Karpas-422 (cell line): Measurements from ENCODE around the gene KLF11. TPM values are rescaled to one million over a fixed set of nuclear protein-coding genes. Genes with fewer than 3 reads are reported as not detected.

Source experiments
- DNase-seq: peaks from one replicate; pipeline ENCODE4 v3.0.0-alpha.2; 2015
- H2AFZ ChIP-seq: fragments of 200-600 bp; sonication (generic); 2 replicates; pipeline ENCODE4 v1.6.1; 2014; ENCODE audit warnings: antibody characterized with exemption, low read length, mixed read lengths
- H3K27ac ChIP-seq: fragments of 200-600 bp; sonication (generic); 2 replicates; pipeline ENCODE4 v1.5.1; 2014; ENCODE audit warnings: mild to moderate bottlenecking, low read length, moderate library complexity
- H3K27me3 ChIP-seq: fragments of 200-600 bp; sonication (generic); 2 replicates; pipeline ENCODE4 v1.6.1; 2014; ENCODE audit warnings: low read length, mixed read lengths
- H3K36me3 ChIP-seq: fragments of 200-600 bp; sonication (generic); 2 replicates; pipeline ENCODE4 v1.6.1; 2014; ENCODE audit warnings: low read length, mixed read lengths; ENCODE audit not compliant: insufficient read depth
- H3K4me1 ChIP-seq: fragments of 200-600 bp; sonication (generic); 2 replicates; pipeline ENCODE4 v1.6.1; 2014; ENCODE audit warnings: mild to moderate bottlenecking, low read length, mixed read lengths
- H3K4me2 ChIP-seq: fragments of 200-600 bp; sonication (generic); 2 replicates; pipeline ENCODE4 v1.6.1; 2014; ENCODE audit warnings: low read length, low read depth, mild to moderate bottlenecking; ENCODE audit not compliant: poor library complexity, severe bottlenecking
- H3K4me3 ChIP-seq: fragments of 200-600 bp; sonication (generic); 2 replicates; pipeline ENCODE4 v1.5.1; 2014; ENCODE audit warnings: mild to moderate bottlenecking, antibody characterized with exemption, low read length, mixed read lengths
- H3K79me2 ChIP-seq: fragments of 200-600 bp; sonication (generic); 2 replicates; pipeline ENCODE4 v1.6.1; 2014; ENCODE audit warnings: mild to moderate bottlenecking, low read length, mixed read lengths
- H3K9ac ChIP-seq: fragments of 200-600 bp; sonication (generic); 2 replicates; pipeline ENCODE4 v1.6.0; 2014; ENCODE audit warnings: low read length
- H3K9me2 ChIP-seq: fragments of 200-600 bp; sonication (generic), shearing (Covaris generic); replicated peaks from 2 replicates; pipeline ENCODE4 v1.6.0; 2014; ENCODE audit warnings: mild to moderate bottlenecking, low read length, moderate library complexity; ENCODE audit not compliant: insufficient read depth
- H3K9me3 ChIP-seq: fragments of 300-700, 200-600 bp; sonication (generic); 2 replicates; pipeline ENCODE4 v1.6.1; 2014; ENCODE audit warnings: low read length, mixed read lengths
- H4K20me1 ChIP-seq: fragments of 200-600 bp; sonication (generic); 2 replicates; pipeline ENCODE4 v1.6.1; 2014; ENCODE audit warnings: mild to moderate bottlenecking, antibody characterized with exemption, low read length, low read depth; ENCODE audit not compliant: insufficient read depth
- total RNA-seq: library from RNA; depleted of rRNA; stranded (reverse); fragments of >200 nt; shearing (Covaris generic); gene quantifications from 2 replicates; pipeline ENCODE4 v1.2.3, GENCODE V29; 2014; ENCODE audit warnings: low replicate concordance

The KLF11 gene
- total RNA-seq, 1 experiment from 2014 or later: not detected

DNA sequence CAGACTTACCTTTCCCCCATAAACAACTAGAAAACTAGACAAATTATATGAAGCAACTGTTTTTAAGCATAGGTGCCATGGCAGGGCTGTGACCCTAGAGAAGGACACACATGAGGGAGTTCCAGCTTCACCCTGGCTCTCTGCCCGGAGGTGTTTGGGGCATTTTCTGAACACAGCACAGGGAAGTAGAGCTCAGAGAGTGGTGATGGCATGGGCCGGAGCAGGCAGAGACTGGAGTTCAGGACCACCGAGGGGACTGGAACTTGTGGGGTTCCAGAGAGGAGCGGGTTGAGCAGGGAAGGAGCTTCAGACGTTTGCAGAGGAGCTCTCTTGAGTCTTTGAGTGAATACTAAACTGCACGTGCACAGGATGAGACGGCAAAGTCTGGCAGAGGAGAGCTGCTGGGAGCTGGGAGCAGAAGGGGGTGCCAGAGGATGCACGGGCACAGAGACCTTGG is 26.5 kb upstream of the KLF11 start:
- H3K36me3 ChIP-seq: no peaks in the 10 kb centered on the region
- H3K27me3 ChIP-seq: no peaks in the 10 kb centered on the region
- H3K4me2 ChIP-seq: no peak overlapping the region
- no peak overlapping the region for H3K4me3 ChIP-seq
- H3K9me2 ChIP-seq: no peaks in the 10 kb centered on the region
- no peak overlapping the region for H3K9ac ChIP-seq
- H2AFZ ChIP-seq: no peak overlapping the region
- peaks cover 6% of the 10 kb centered on the region; the same call in 1 of the 2 replicates for H3K9me3 ChIP-seq
- H3K4me1 ChIP-seq: no peaks in the 10 kb centered on the region
- DNase-seq: no peak
- no peak overlapping the region for H3K27ac ChIP-seq
- H3K79me2 ChIP-seq: no peaks in the 10 kb centered on the region
- no peaks in the 10 kb centered on the region for H4K20me1 ChIP-seq

DNA sequence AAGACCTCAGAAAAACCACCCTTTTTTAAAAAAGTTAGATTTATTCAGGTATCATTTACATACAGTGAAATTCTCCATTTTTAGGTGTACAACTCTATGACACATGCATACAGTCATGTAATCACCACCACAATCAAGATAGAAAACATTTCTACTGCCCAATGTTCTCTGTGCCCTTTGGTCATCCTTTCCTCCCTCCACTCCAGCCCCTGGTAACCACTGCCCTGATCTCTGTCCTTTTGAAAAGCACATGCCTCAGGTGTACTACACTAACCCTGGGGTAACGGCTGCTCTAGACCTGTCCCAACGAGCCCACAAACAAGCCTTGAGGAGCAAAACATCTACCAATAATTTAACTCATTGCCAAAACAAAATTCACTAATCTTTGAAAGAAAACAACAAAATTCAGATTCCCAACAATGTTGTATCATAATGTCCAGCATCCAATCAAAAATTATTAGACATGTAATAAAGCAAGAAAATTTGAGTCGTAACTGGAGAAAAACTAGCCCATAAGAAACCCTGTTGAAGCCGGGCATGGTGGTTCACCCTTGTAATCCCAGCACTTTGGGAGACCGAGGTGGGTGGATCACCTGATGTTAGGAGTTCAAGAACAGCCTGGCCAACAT is 25.9 kb upstream of the KLF11 start:
- no peaks in the 10 kb centered on the region for H4K20me1 ChIP-seq
- H3K27ac ChIP-seq: no peak overlapping the region
- no peaks in the 10 kb centered on the region for H3K27me3 ChIP-seq
- H3K79me2 ChIP-seq: no peaks in the 10 kb centered on the region
- peaks cover 6% of the 10 kb centered on the region; the same call in 1 of the 2 replicates for H3K9me3 ChIP-seq
- H3K9ac ChIP-seq: no peak overlapping the region
- DNase-seq: no peak
- no peak overlapping the region for H2AFZ ChIP-seq
- no peaks in the 10 kb centered on the region for H3K9me2 ChIP-seq
- no peaks in the 10 kb centered on the region for H3K4me1 ChIP-seq
- no peak overlapping the region for H3K4me3 ChIP-seq
- no peaks in the 10 kb centered on the region for H3K36me3 ChIP-seq
- H3K4me2 ChIP-seq: no peak overlapping the region

DNA sequence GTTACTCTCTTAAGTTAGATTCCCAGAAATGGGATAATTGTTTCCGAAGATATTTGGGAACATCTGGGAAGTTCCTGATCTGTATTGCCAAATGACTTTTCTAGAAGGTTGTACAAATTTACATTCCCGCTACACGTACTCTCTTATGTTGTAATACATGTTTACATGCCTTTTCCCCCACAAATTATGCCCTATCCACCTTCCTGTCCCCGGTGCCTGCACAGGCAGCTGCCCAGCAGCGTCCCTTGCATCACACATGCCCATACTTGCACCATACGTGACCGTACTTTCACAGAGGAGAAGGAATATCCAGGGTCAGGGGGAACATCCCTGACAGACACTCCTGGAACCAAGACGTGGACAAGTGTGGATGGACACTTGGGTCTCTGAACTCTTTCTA is 24.2 kb upstream of the KLF11 start:
- H3K9me3 ChIP-seq: no peaks in the 10 kb centered on the region; the same call in 1 of the 2 replicates
- H3K36me3 ChIP-seq: no peaks in the 10 kb centered on the region
- H3K4me2 ChIP-seq: no peak overlapping the region
- no peaks in the 10 kb centered on the region for H3K27me3 ChIP-seq
- H3K4me3 ChIP-seq: no peak overlapping the region
- H2AFZ ChIP-seq: no peak overlapping the region
- no peaks in the 10 kb centered on the region for H4K20me1 ChIP-seq
- H3K4me1 ChIP-seq: no peaks in the 10 kb centered on the region
- H3K27ac ChIP-seq: no peak overlapping the region
- H3K9me2 ChIP-seq: no peaks in the 10 kb centered on the region
- H3K9ac ChIP-seq: no peak overlapping the region
- H3K79me2 ChIP-seq: no peaks in the 10 kb centered on the region
- DNase-seq: no peak

DNA sequence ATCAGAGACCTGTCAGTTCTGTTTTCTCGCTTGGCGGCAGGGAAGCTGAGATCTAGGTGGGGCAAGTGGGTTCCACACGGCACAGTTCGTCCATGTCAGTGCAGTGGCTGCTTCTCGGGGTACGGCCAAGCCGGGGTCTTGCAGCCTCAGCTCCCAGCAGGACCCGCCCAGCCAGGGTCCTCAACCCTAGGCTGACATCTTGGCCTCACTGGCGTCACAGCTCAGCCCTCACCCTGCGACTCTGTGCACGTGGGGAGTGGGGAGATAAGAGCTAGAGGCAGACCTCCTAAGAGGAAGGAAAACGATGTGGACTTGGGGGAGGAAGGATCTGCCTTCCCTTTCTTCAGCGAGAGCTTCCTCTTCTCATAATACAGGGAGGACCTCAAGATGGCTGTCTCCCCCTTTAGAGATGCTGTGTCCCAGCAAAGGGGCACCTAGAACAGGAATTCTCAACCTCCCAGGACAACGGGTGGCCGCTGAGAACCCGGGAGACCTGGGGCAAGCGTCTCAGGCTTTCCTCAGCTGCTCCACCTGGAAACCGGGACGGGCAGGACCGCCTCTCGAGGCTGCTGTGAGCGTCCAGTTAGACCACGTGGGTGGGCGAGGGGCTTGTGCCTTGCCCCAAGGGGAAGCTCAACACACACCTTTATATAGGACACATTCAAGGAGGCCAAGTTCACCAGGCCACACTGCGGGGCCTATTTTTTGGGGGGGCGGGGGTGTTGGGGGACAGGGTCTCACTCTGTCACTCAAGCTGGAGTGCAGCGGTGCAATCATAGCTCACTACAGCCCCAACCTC is 23.5 kb upstream of the KLF11 start:
- Histone ChIP-seq H3K4me3 (no peak overlapping the region), H4K20me1 (no peaks in the 10 kb centered on the region), H3K27me3 (no peaks in the 10 kb centered on the region), H2AFZ (no peak overlapping the region), H3K27ac (no peak overlapping the region), H3K4me2 (no peak overlapping the region), H3K9me3 (no peaks in the 10 kb centered on the region; the same call in 1 of the 2 replicates), H3K9ac (no peak overlapping the region), H3K36me3 (no peaks in the 10 kb centered on the region), H3K9me2 (no peaks in the 10 kb centered on the region), H3K4me1 (no peaks in the 10 kb centered on the region), H3K79me2 (no peaks in the 10 kb centered on the region)
- no peak for DNase-seq

DNA sequence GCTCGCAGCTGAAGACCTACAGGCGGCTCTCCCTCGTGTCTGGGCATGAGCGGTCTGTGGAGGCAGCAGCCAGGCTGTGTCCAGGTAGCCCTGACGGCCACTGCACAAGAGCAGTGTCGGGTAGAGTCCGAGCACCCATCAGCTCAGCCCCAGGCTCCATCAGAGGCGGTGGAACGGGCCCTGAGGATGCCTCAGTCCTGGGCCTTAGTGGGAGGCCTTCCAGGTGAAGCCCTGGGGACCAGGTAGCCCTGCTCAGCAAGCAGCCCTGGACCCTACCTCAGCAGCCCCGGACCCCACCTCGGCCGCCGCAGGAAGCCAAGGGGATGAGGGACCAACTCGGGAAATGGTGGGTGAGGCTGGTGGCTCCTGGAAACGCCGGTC is 21.3 kb upstream of the KLF11 start:
- Histone ChIP-seq H3K9me3 (no peaks in the 10 kb centered on the region), H3K36me3 (no peaks in the 10 kb centered on the region), H3K4me2 (no peak overlapping the region), H3K9ac (no peak overlapping the region), H3K27ac (no peak overlapping the region), H3K27me3 (no peaks in the 10 kb centered on the region), H4K20me1 (no peaks in the 10 kb centered on the region), H3K79me2 (no peaks in the 10 kb centered on the region), H3K4me1 (no peaks in the 10 kb centered on the region), H2AFZ (no peak overlapping the region), H3K9me2 (no peaks in the 10 kb centered on the region), H3K4me3 (no peak overlapping the region)
- no peak for DNase-seq

DNA sequence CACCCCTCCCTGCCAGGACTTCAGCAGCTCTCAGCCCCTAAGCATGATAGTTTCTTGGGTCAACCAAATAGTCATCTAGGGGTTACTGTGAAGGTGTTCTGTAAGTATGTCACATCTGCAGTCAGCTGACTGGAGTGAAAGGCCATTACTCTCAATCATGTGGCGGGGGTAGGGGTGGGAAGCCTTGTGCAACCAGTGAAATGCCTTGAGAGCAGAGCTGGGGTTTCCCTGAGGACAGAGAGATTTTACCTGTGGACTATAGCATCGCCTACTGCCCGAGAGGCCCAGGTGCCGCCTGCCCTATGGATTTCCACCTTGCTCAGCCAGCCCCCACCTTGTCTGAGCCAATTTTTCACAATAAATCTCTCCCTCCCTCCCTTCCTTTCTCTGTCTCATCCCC is 20.9 kb upstream of the KLF11 start:
- Histone ChIP-seq H3K27ac (no peak overlapping the region), H3K4me1 (no peaks in the 10 kb centered on the region), H3K9ac (no peak overlapping the region), H3K36me3 (no peaks in the 10 kb centered on the region), H3K9me2 (no peaks in the 10 kb centered on the region), H3K4me3 (no peak overlapping the region), H4K20me1 (no peaks in the 10 kb centered on the region), H3K27me3 (no peaks in the 10 kb centered on the region), H3K79me2 (no peaks in the 10 kb centered on the region), H3K4me2 (no peak overlapping the region), H3K9me3 (no peaks in the 10 kb centered on the region), H2AFZ (no peak overlapping the region)
- DNase-seq: no peak

DNA sequence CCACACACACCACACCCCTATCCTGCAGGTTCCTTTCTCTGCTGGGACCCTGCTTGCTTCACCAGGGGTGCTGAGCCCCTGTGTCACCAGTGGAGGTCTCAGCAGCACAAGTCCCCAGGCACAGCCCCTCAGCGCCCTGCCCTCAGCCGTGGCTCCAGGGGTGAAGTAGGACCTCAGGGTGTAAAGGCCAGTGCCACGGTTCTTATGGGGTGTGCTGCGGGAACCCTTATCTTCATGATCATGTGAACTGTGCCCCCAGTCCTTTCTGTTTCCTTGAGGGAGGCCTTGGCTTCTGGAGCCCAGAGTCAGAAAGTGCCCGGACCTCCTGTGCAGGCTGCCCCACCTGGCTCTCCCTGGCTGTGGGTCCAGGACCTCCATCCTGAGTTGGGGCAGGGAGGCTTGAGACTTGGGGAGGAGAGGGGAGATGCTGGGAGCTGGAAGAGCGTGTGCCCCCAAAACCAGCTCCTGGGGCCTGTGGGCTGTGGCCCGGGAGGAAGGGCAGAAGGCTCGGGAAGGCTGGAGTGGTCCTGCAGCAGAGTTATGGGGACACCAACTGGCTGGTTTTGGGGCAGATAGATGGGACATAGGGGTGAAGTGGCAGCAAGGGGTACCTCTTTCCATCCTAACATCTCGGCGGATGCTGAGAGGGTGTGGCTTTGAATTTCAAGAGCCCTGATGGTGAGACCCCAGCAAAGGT is 20.2 kb upstream of the KLF11 start:
- H3K27me3 ChIP-seq: no peaks in the 10 kb centered on the region
- no peak overlapping the region for H3K4me3 ChIP-seq
- H3K27ac ChIP-seq: no peak overlapping the region
- no peak overlapping the region for H3K9ac ChIP-seq
- H3K79me2 ChIP-seq: no peaks in the 10 kb centered on the region
- no peaks in the 10 kb centered on the region for H3K4me1 ChIP-seq
- no peaks in the 10 kb centered on the region for H3K36me3 ChIP-seq
- no peak overlapping the region for H3K4me2 ChIP-seq
- no peaks in the 10 kb centered on the region for H4K20me1 ChIP-seq
- no peaks in the 10 kb centered on the region for H3K9me2 ChIP-seq
- H2AFZ ChIP-seq: no peak overlapping the region
- DNase-seq: no peak
- H3K9me3 ChIP-seq: no peaks in the 10 kb centered on the region

DNA sequence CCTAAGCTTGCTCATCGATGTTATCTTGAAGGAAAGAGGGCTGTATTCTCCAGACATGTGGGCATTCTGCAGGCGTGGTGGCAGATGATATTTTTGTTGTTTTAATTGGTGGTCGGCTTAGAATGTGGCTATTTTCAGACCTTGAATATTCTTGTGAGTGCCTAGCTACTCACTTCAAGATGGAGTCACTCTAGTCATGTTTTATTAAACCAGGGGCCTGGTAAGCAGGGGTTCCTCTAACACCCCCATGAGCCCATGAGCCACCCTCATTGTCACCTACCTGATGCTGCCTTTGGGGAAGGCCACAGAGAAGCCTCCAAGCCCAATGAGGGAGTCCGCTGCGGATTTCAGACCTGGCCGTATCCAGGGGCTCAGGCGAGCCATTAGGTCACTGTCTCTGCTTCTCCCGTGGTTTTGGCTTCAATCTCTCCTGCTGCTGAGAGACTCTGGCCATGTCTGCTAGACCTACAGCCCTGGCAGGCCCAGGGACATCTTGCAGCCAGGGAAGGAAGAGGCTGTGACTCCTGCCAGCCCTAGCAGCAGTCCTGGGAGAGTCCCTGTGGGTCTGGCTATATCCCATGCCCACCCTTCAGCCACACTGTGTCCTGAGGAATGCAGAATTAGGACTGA is 16.3 kb upstream of the KLF11 start:
- H3K36me3 ChIP-seq: no peaks in the 10 kb centered on the region
- no peak overlapping the region for H3K27ac ChIP-seq
- H3K27me3 ChIP-seq: no peaks in the 10 kb centered on the region
- H3K9me3 ChIP-seq: no peaks in the 10 kb centered on the region
- H3K4me1 ChIP-seq: no peaks in the 10 kb centered on the region
- H3K9me2 ChIP-seq: no peaks in the 10 kb centered on the region
- no peak overlapping the region for H3K4me3 ChIP-seq
- H2AFZ ChIP-seq: no peak overlapping the region
- H3K79me2 ChIP-seq: no peaks in the 10 kb centered on the region
- H4K20me1 ChIP-seq: no peaks in the 10 kb centered on the region
- DNase-seq: no peak
- H3K9ac ChIP-seq: no peak overlapping the region
- no peak overlapping the region for H3K4me2 ChIP-seq
